NCI-H2029 treated with DMSO at 0.1 percent for 48 hours (cell line): ENCODE results near the gene SIL1.

Experiments
- DNase-seq: peaks from one replicate; lab custom pipeline; 2025; lab: John Stamatoyannopoulos, UW

Gene SIL1

DNA sequence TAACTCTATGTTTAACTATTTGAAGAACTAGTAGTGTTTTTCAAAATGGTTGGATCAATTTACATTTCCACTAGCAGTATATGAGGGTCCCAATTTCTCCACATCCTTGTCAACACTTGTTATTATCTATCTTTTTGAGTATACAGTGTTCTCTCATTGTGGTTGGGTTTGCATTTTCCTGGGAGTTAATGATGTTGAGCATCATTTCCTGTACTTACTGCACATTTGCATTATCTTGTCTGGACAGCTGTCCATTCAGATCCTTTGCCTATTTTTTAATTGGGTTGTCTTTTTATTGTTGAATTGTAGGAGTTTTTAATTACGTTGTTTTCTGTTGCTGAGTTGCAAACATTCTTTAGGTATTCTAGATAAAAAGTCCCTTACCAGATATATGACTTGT, 219.6 kb downstream of the SIL1 start:
- DNase-seq = no peak

DNA sequence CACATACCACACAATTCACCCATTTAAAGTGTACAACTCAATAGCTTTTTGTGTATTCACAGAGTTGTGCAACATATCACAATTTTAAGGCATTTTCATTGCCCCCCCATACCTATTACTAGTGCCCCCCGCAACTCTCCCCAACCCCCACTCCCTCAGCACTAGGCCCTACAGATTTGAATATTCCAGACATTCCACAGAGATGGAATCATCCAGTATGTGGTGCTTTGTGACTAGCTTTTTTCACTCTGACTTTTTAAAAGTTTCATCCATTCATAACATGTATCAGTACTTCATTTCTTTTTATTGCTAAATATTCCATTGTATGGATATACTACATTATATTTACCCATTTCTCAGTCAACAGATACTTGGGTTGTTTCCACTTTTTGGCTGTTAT, 220.1 kb downstream of the SIL1 start:
- no peak for DNase-seq

DNA sequence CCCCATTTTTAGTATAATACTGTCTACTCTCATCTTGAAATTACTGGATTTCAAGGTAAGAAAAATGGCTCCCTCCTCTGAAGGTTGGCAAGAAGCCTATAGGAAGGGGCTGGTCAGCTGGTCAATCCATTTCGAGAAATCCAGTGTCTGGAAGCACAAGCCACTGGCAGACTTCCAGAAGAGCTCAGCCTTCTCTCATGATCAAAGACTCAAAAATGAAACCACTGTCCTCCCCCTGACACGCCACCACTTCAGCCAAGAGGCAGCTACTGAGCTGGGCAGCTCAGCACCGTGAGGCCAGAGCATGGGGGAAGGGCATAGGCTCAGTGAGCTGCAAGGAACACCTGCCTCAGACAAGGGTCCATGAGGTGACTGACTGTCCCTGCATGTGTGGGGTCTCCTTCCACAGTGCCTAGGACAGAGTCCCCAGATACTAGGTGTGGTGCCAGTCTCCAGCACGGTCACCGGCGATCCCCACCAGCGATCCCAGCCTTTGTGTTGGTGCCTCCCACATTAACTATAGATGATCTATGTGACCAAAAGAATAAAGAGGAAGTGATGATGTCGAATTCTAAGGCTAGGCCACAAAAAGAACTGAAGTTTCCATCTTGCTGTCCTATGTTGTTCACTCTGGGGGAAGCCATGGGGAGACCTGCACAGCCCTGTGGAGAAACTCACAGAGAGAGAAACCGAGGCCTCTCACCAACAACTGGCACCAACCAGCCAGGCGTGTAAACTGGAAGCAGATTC, 222.9 kb downstream of the SIL1 start:
- DNase-seq = peak; percentile 96

DNA sequence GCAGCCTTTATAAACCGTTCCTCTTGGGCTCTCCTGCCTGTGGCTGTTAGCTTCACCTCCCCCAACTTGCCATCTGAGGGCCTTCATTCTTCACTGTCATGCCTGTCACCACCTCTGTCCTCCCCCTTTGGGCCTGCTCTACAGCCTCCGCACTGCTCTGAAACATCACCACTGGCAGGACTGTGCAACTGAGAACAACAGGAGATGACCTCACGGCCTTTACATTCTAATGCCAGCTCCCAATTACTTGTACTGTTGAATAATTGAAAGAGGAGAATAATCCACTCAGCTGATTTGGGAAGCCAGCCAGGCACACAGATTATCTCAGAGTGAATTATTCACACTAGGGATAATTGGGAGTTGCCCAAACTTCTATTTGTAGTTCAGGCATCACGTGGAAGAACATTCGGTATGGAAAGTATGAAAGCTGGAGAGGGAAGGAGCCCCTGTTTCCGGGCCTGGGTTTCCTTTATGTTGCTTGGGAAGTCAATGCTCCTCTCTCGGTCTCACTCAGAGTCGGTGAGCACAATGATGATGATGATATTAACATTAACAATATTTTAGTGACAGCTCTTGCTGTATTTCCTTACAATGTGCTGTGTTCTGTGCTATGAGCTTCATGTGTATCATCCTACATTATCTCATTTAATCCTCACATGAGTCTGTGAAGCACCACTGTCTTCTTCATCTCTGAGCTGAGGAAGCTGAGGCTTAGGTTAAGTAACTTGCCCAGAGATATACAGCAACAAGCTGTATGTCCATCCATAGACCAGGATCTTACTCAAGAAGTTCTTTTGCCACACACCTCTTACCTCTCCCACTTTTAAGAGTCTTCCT, 223.7 kb downstream of the SIL1 start:
- peak; percentile 82 for DNase-seq

DNA sequence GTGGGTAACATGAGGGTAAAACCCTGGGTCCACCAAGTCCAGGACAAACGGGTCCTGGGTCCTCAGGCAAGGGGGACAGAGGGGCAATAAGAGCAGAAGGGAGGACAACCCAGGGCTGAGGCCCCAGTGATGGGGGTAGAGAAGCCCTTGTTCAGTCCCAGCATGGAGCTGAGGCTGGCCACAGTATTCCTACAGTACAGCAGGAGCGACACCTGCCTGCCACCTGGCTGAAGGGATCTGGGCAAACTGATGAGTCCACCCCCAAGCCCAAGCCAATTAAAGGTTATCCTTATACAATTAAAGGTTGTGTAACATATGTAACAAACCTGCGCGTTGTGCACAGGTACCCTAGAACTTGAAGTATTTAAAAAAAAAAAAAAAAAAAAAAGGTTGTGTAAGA, 225.3 kb downstream of the SIL1 start:
- DNase-seq = no peak

DNA sequence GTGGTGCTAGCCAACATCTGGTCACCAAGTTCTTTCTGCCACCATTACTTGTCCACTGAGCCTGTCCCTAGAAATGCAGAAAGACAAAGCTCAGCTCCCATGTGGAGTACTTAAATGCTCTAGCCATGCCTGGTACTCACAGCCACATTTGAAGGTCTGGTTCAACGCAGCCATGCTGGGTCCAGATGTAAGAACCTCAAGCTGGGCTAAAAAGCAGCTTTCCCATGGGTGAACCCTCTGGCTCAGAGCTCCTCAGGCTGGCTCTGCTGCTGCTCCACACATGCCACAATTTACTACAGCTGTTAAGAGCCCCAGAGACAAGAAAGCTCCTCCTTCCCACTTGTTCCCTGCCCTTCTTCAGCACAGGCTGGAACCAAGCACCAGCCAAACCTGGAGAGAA, 225.9 kb downstream of the SIL1 start:
- DNase-seq = no peak

DNA sequence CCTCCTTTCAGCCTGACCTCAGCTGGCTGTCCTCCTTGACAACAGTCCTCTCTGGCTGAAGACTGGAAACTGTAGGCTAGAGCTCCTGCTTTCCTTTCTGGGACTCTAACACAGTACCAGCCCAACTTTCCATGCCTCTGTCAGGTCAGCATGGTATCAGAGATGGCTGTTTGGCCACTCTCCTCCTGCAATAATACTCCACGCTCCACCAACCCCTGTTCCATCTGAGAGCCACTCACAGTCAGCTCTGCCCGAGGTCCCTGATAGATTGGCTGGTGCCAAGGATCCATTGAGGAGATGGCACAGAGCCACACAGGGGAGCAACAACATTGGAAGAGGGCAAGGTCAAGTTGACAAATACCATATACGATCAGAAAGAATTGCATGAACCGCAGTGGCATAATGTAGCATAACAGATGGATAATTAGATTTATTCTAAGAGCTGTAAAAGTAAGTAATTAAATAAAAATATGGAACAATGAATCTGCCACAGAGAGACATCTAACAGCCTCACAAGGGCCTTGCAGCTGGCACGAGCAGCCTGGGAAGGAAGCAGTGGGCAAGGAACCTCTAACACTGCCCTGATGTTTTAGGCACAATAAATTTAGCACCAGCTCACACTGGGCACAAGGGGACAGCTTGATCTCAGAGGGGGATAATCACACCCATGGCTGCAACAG, 228.7 kb downstream of the SIL1 start:
- peak; percentile 92 for DNase-seq

DNA sequence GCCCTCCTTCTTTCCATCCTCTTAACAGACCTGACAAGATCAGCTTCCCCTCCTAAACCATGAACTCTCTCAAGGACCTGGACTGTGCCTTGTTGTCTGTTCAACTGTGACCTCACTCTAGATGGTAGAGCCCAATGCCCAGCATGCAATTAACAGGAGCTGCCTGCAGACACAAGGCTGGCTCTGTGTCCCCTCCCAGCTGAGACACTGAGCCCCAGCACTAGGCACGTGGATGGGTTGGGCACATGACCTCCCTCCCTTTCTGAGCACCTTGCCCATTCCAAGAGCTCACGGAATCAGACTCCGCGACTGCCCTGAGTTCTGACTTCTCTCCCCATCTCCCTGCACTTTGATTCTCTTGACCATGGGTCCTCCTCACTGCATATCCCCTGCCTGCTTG, 229.6 kb downstream of the SIL1 start:
- no peak for DNase-seq

DNA sequence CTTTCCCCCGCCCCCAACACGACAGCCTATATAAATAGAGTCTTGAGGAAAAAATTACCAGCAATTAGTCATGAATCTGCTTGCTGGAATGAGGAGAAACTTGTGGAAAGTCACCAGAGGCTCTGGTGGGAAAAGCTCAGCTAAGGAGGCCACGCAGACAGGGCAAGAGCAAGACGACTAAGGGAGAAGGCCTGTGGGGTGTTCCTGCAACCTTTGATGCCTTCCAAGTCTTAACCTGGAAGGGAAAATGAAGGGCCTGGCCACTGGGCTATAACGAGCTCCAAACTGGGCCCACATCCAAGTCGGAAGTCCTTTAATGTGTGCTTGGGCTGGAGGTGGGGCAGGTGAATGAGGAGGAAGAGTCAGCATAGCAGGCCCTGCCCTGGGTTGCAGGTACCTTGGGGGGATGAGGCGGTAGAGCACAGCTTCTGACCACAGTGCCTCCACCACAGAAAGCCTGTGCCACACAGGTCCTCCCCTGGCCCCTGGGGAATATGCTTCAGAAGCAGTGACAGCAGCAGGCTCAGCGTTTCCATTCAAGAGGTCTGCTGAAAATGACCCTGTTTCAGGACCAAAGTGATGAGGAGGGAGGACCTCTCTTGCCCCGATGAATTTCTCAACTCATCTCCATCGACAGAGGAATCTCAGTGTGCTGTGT, 230.2 kb downstream of the SIL1 start:
- DNase-seq = peak; percentile 96

DNA sequence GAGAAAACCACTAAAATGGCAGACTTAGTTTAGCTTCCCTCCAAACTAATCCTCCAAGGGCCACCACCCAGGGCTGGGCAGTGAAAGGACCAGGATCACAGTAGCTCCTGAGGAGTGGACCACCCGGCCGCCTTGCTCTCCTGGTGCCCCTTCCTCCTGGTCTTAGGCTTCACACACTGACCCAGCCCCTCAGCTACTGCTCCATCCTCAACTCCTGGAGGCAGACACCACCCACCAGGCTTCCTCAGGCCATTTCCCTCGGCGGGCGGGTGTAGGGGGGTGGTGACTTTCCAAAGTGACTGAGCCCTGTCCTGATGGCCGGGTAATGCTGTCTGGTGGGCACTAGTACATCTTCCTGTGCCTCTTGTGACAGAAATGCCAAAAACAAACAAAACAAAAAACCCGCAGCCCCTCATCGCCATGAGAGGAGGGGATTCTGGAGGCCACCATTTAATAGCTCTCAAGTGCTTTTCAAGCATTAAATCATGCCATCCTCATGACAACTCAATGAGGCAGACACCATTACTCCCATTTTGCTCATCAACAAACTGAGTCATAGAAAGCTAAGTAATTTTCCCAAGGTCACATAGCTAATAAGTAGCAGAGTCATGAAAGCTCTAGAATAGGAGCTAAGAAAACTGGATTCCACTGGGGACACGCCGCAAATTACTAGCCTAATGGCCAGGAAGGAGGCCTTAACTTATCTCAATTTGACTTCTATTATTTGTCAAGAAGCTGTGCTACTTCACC, 231.8 kb downstream of the SIL1 start:
- DNase-seq = no peak

DNA sequence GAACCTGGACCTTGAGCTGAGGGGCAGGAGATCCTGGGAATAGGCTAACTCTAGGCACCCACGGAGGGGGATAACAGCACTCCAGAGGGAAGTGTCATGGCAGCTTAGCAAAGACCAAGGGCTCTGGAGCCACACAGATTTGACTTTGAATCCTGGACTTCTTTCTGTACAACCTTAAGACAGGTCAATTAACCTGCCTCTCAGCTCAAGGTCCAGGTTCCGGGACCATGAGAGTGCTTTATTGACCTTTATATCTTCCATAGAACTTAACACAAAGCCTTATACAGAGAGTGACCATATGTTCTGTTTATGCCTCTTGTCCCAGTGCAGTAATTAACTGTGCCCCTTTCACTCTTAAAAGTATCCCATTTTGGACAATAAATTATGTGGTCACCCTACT, 232.5 kb downstream of the SIL1 start:
- DNase-seq = no peak

DNA sequence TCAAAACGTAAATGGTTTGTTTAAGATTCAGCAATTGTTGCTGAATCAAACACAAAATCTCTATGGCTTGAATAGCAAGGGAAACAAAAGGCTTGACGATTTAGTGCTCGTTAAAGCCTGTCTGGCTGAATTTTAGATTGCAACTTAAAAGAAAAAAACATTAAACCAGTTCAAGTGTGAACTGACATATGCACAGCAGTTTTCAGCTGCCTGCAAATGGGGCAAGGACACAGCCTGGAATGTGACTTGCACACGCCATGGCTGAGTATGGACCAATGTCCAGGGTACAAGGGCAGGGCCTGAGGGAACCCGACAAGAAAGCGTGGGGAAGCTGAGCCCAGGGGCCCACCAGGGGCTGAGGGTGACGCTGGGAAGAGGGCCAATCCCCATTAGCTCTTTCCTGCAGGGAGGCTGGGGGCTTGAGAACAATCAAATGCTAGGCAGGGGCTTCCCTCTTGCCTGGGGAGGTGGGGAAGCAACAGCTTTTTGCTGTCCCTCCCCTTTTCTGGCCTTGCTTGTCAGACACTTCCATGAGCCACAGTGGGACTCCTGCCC, 233.4 kb downstream of the SIL1 start:
- DNase-seq = no peak

DNA sequence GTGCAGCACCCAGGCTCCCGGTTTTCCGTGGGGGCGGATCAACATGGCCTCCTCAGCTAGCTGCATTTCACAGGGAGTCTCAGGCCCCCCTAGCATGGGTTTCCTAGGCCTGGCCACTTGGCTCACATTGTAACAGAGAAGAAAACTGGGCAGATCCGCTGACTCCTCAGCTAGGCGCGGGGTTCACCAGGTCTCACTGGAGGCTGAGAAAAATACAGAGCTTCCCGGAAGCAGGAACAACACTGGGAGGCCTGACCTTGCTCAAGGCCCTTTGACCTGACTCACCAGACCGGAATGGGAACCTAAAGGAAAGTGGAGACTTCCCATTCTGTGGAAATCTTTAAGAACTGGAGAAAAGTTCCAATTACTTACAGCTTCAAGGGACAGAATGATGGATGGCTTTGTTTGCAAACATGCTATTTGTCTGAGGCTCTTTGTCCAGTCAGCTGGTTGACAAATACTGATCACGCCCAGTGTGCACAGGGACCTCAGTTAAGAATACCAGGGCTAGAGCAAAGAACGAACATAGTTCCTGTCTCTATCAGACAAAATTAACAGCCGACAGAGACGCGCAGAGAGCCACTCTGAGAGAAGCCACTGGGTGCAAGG, 234.3 kb downstream of the SIL1 start:
- DNase-seq = no peak

DNA sequence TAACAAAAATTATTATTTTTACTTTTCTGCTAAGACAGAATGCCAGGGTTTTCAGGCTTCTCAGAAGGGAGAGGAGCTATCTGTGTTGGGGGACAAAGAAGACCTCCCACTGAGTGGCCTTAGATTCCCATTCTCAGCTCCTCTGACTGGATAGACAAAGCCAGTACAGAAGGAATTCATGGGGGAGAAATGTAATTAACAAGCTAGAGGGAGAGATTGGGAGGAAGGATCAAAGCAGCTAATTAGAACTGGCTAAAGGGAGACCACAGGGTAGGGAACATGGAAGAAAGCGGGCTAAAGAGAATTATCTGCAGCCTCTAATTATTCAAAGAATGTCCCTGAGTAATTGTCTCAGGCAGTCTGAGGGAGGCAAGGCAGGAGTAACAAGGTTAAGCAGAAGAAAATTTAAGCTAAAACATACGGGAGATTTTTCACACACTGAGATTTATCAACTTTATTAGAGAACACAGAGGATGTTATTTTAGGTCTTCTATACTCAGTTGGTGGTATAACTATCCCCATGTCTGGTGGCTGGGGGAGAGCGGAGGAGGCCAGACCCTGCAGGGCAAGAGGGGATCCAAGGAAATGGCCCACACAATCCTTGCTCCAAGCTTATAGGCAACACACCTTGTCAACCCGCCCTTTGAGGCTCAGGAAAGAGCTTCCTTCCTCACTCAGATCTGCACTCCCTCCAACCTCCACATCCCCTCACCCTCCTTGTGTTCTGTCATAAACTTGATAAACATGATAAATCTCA, 235.4 kb downstream of the SIL1 start:
- no peak for DNase-seq

DNA sequence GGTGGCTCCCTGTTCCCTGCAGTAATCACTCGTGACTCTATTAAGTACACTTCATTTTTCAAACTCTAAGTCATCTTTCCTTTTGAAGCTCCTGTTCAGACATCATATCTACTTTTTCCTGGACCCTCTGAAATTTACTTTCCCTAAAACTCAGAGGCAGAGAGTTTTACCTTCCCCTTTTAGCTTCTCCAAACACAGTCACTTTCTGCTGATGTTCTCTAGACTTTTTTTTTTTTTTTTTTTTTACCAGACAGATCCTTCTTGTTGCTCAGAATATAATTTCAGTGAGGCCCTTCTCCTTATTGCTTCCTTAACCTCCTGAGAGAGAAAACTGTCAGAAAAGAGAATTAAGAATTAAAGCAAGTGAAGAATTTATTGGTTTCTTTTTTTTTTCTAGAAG, 236.4 kb downstream of the SIL1 start:
- no peak for DNase-seq

DNA sequence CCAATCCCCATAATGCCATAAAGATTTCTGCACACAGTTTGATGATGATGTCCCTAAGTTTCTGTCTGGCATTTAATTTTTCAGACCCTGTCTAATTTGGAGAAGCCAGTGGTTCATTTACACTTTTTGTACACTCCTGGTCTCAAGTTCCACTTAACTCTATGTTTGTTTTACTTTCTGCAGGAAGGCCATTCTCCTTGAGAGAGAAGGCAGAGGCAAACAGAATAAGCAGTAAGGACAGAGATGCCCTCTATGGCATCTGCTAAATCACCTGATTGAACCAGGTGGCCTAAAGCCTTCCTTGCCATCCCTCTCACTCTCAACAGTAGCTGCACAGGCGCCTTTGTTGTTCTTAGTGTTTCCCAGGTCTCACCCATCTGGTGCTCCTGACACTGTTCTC, 236.9 kb downstream of the SIL1 start:
- peak; percentile 43 for DNase-seq

DNA sequence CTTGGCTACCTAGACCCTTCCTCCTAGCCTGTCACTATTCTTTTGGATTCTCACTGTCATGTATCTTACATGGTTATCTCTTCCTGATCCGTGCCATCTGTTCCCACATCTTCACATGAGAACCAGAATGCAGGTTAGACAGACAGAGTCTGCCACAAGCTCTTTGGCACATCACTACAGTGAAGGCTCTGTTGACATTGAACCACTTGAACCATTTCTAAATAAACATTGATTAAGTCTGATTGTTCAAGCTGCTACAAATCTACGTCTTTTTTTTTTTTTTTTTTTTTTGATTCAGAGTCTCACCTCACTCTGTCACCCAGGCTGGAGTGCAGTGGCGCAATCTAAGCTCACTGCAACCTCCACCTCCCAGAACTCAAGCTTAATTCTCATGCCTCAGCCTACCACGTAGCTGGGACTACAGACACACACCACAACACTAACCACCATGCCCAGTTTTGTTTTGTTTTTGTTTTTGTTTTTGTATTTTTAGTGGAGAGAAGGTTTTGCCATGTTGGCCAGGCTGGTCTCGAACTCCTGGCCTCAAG, 237.9 kb downstream of the SIL1 start:
- DNase-seq = peak; percentile 90

DNA sequence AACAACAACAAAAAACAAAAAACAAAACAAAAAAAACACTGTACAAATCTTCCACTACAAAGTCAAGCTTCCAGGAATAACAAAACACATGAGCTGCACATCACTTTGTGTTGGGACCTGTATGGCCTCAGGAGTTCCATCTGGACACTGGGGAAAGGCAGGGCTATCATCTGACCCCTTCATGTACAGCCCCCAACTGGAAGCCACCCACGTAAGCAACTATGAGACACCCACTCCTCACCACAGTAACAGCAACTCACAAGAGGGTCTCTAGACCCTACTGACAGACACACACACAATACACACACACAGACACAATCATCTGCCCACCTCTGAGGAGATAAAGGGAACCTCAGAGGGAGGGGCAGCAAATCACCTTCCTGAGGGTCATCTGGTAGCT, 241.4 kb downstream of the SIL1 start:
- no peak for DNase-seq

DNA sequence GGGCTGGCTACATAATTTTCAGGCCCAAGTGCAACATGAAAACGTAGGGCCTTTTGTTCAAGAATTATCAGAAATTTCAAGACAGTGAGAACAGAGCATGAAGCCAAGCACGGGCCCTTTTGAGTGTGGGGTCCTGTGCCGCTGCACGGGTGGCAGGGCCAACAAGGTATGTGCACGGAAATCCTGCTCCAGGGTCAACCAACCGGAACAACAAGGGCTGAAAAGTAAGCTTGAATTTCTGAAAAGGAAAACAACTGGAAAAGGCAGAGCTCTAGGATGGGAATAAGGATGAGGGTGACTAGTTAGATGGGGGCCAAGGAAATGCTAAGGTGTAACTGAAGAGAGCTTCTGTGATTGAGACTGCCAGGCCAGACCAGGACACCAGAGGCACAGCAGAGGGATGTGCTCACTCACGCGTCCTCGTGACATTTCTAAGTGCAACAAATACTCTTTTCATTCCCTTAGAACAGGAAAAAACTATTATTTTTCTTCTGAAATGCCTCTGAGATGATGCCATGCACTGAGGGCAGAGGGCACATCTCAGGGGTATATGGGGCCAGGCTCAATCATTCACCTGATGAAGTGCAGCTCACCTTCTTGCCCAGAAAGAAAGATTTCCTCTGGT, 242.4 kb downstream of the SIL1 start:
- DNase-seq = no peak
